Esophagus muscularis mucosa (tissue), 4 donors: Measurements from ENCODE around the gene TMCC2. TPM values are rescaled to one million over a fixed set of nuclear protein-coding genes. Genes with fewer than 3 reads are reported as not detected.

ENCODE experiments used
- DNase-seq: peaks from one replicate; pipeline ENCODE4 v3.0.0-alpha.2; 2017; ENCODE audit errors: extremely low spot score
- H3K27ac ChIP-seq, 4 donors: fragments of 200-600 bp; sonication (generic); replicated peaks in 1 of 4; 1 replicate in 3 of 4; 2 replicates in 1 of 4; pipeline ENCODE4 v1.5.1; 2016 to 2019; ENCODE audit warnings: mild to moderate bottlenecking in 1 of 4
- H3K27me3 ChIP-seq, 4 donors: fragments of 200-600 bp; sonication (generic); one replicate each; pipeline versions ENCODE4 v1.5.1 to v1.6.0; 2016 to 2019
- H3K36me3 ChIP-seq, 4 donors: fragments of 200-600 bp; sonication (generic); one replicate each; pipeline ENCODE4 v1.5.1; 2016 to 2019
- H3K4me1 ChIP-seq, 4 donors: fragments of 200-600 bp; sonication (generic); one replicate each; pipeline ENCODE4 v1.5.1; 2016 to 2019
- H3K4me3 ChIP-seq, 4 donors: fragments of 200-600 bp; sonication (generic); 1 replicate in 2 of 4; 2 replicates in 2 of 4; pipeline ENCODE4 v1.5.1; 2016 to 2019; ENCODE audit warnings: mild to moderate bottlenecking in 4 of 4, moderate library complexity in 1 of 4
- H3K9me3 ChIP-seq, 4 donors: fragments of 200-600 bp; sonication (generic); 1 replicate in 3 of 4; 2 replicates in 1 of 4; pipeline ENCODE4 v1.5.1; 2016 to 2019
- EP300 ChIP-seq: sonication (generic); formaldehyde crosslinking; IDR thresholded peaks from one replicate; pipeline ENCODE4 v1.6.1; 2017; ENCODE audit warnings: antibody characterized with exemption
- POLR2A ChIP-seq: fragments of 450-650 bp; IDR thresholded peaks from one replicate; pipeline ENCODE4 v1.6.1; 2017; ENCODE audit warnings: antibody characterized with exemption, moderate library complexity, mild to moderate bottlenecking, low read depth
- POLR2AphosphoS5 ChIP-seq, 2 donors: sonication (generic); formaldehyde crosslinking; IDR thresholded peaks; one replicate each; pipeline ENCODE4 v1.6.1; 2017; ENCODE audit warnings: antibody characterized with exemption in 2 of 2
- WGBS: methylation state at CpG from one replicate; pipeline ENCODE4 v1.1.5; 2018; 5-methylcytosine and 5-hydroxymethylcytosine counted together
- intact Hi-C: fragments of 100-400 bp; cut with DNase I; formaldehyde crosslinking; loops from one replicate; pipeline ENCODE4 v1.15.1; 2023
- total RNA-seq, 4 donors: library from RNA; depleted of rRNA; stranded (reverse); fragments of >200 nt; gene quantifications; one replicate each; pipeline versions ENCODE4 v1.1.0 to v1.2.1, GENCODE V29; 2016
- TF ChIP-seq, protein P1 (sequence below), 3 experiments: fragments of 200-600 bp in 2 of 3; fragments of 450-650 bp in 1 of 3; sonication (generic) in 2 of 3; IDR thresholded peaks; one replicate each; pipeline ENCODE4 v1.5.1; 2017 to 2019; ENCODE audit warnings: antibody characterized with exemption in 3 of 3, mild to moderate bottlenecking in 2 of 3, moderate library complexity in 1 of 3

The TMCC2 gene
- total RNA-seq, 4 donors from 2014 or later = 4.1 to 8.2 (median 5.9) TPM

DNA sequence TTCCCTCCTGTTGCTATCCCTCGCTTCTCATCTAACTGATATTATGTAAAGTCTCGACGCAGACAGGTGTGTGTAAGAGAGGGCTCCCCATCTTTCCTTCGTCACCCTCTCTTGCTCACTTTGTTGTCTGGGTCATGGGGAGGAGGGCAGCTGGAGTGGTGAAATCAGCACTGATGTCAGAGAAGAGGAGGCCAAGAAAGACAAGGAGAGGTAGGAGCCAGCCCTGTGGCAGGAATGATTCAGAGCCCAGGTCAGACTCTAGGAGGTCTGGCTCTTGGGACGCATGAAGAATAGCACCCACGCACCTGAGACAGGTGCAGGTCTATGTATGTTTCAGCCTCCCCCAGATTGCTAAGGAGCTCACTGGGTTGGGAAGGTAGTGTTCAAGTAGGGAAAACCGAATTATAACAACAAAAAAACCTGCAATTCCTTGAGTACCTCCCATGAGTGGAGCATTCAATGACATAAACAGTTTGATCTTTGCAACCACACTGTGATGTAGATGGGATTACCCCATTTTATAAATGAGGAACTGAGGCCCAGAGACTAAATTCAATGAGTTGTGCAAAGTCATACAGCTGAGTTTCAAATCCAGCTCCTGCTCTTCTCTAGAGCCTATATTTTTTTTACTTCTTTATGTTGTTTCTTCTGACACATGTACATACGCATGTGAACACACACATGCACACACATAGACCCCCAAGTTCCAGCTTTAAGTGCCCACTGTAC, 83.4 kb downstream of the TMCC2 start:
- Histone ChIP-seq H3K27ac (no peak overlapping the region), H3K9me3 (no peaks in the 10 kb centered on the region), H3K27me3 (peaks cover 0 to 6% (median 0%) of the 10 kb centered on the region in 4 donors), H3K4me1 (peaks cover 14 to 15% (median 14%) of the 10 kb centered on the region in 4 donors), H3K4me3 (no peak overlapping the region), H3K36me3 (peaks cover 0 to 31% (median 6%) of the 10 kb centered on the region in 4 donors)
- WGBS = 91% methylated on average over 8 of the region's 8 CpGs
- TF ChIP-seq POLR2A = no peak
- TF ChIP-seq POLR2AphosphoS5 (IDR thresholded peaks at IDR 0.05) = no peak
- TF ChIP-seq, protein P1, sequence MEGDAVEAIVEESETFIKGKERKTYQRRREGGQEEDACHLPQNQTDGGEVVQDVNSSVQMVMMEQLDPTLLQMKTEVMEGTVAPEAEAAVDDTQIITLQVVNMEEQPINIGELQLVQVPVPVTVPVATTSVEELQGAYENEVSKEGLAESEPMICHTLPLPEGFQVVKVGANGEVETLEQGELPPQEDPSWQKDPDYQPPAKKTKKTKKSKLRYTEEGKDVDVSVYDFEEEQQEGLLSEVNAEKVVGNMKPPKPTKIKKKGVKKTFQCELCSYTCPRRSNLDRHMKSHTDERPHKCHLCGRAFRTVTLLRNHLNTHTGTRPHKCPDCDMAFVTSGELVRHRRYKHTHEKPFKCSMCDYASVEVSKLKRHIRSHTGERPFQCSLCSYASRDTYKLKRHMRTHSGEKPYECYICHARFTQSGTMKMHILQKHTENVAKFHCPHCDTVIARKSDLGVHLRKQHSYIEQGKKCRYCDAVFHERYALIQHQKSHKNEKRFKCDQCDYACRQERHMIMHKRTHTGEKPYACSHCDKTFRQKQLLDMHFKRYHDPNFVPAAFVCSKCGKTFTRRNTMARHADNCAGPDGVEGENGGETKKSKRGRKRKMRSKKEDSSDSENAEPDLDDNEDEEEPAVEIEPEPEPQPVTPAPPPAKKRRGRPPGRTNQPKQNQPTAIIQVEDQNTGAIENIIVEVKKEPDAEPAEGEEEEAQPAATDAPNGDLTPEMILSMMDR (IDR thresholded peaks at IDR 0.05) = no peak
- no peak for TF ChIP-seq EP300
- DNase-seq = no peak
- intact Hi-C loops = no loop called here

DNA sequence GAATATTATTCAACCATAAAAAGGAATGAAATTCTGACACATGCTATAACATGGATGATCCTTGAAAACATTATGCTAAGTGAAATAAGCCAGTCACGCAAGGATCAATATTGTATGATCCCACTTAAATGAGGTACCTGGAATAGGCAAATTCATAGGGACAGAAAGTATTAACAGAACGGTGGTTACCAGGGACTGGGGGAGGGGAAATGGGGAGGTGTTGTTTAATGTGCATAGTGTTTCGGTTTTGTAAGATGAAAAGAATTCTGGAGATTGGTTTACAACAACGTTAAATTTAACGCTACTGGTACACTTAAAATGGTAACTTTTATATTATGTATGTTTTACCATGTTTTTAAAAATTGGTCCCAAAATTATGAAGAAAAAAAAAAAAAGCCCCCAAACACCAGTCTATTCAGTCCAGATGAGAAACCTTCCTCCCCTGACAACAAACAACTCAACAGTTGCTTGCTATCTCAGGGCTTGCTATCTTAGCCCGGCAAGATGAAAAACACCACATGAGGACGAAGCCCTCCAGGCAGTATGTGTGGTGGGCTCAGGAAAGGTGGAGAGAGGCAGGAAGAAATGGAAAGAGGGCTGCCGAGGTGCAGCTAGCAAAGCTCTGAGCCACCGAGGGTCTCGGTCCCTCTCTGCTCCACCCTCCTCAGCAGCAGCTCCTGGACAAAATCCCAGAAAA, 85.3 kb downstream of the TMCC2 start:
- H3K4me1 ChIP-seq = peaks cover 30 to 34% (median 33%) of the 10 kb centered on the region in 4 donors
- intact Hi-C loops = no loop called here
- peaks cover 0 to 6% (median 0%) of the 10 kb centered on the region in 4 donors for H3K27me3 ChIP-seq
- TF ChIP-seq EP300 = no peak
- no peak for TF ChIP-seq POLR2A
- no peak for TF ChIP-seq POLR2AphosphoS5 (IDR thresholded peaks at IDR 0.05)
- TF ChIP-seq, protein P1 (IDR thresholded peaks at IDR 0.05) = no peak
- peaks cover 0 to 14% (median 4%) of the 10 kb centered on the region in 4 donors for H3K36me3 ChIP-seq
- peak overlapping the region in 2 of 4 donors; percentile 5 to 7 for H3K4me3 ChIP-seq
- DNase-seq = no peak
- WGBS = 78% methylated on average over 10 of the region's 10 CpGs
- no peaks in the 10 kb centered on the region for H3K9me3 ChIP-seq
- peak overlapping the region; percentile 28 to 55 (median 35) for H3K27ac ChIP-seq

DNA sequence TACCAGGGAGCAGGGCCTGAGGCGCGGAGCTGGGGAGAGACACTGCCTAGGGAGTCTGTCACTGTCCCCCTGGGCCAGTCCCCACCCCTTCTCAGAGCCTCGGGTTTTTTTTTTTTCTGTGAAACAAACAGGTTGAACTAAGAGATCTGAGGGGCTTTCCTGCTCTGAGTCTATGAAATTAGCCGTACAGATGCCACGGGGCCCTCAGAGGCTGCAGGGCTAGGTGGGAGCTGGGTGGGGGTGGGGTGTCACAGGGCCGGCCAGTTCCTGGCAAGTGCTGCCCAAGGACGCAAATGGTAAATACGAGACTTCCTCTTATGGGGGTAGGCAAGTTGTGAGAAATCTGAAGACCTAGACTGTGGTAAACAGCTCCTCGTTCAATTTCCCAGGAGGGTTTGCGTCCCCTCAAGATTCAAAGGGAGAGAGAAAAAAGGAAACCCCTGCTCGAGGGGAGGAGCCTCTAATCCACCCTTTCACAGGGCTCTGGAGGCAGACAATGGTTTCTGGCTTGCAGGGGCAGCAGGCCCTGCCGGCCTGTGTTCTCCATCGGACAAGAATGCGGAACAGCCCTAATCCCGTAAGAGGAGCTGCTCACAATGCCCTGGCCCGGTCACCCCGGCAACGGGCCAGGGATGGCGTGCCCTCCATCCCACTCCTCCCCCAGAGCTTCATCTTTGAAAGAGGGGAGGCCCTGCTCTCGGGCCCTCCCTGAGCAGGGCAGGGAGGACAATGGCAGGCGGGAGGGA, 86.0 kb downstream of the TMCC2 start:
- H3K36me3 ChIP-seq = peaks cover 0 to 7% (median 2%) of the 10 kb centered on the region in 4 donors
- peaks cover 36 to 41% (median 39%) of the 10 kb centered on the region in 4 donors for H3K4me1 ChIP-seq
- intact Hi-C loops = no loop called here
- 62% methylated on average over 13 of the region's 21 CpGs for WGBS
- peak; percentile 94 for DNase-seq
- H3K4me3 ChIP-seq = peak overlapping the region in 3 of 4 donors; percentile 5 to 12 (median 7)
- peak overlapping the region; percentile 28 to 55 (median 35) for H3K27ac ChIP-seq
- H3K27me3 ChIP-seq = peaks cover 0 to 6% (median 0%) of the 10 kb centered on the region in 4 donors
- no peaks in the 10 kb centered on the region for H3K9me3 ChIP-seq
- TF ChIP-seq, protein P1 (IDR thresholded peaks at IDR 0.05) = no peak
- TF ChIP-seq POLR2A (no peak), POLR2AphosphoS5 (IDR thresholded peaks at IDR 0.05) (no peak), EP300 (no peak)

DNA sequence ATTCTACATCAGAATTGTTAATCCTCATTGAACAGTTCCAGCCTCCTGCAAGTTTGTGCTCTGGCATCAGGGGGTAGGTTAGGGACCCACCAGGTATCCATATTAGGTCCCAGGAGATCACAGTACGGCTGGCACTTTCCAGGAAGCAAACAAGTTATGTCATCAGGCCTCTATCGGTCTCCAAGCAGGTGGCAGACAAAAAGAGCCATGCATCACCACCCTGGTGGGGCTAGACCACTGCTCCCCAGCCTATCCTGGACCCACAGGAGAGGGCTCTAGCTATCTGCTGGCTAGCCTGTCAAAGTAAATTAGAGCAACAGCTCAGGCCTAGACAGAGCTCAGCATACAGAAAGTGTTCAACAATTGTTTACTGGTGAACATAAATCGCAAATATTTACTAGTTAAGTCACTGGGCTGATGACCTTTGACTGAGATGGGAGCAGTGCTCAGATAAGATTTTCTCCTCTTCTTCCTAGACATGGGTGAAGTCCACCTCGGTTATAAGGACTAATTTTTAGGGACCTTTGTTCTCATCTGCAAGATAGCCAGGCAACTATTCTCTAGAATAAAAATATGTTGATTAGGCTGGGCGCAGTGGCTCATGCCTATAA, 87.4 kb downstream of the TMCC2 start:
- WGBS = 96% methylated on average over 4 of the region's 5 CpGs
- no peak overlapping the region for H3K4me3 ChIP-seq
- H3K27me3 ChIP-seq = peaks cover 0 to 6% (median 0%) of the 10 kb centered on the region in 4 donors
- intact Hi-C loops = no loop called here
- DNase-seq = no peak
- TF ChIP-seq EP300 = no peak
- TF ChIP-seq, protein P1 (IDR thresholded peaks at IDR 0.05) = no peak
- TF ChIP-seq POLR2AphosphoS5 (IDR thresholded peaks at IDR 0.05) = no peak
- no peak for TF ChIP-seq POLR2A
- no peak overlapping the region for H3K27ac ChIP-seq
- peaks cover 0 to 6% (median 2%) of the 10 kb centered on the region in 4 donors for H3K36me3 ChIP-seq
- H3K9me3 ChIP-seq = no peaks in the 10 kb centered on the region
- peaks cover 48 to 55% (median 52%) of the 10 kb centered on the region in 4 donors for H3K4me1 ChIP-seq
